AG04449 (cell line): ENCODE data around the gene INTS6L.

ENCODE experiments used
- CTCF ChIA-PET: fragments of 350-600 bp; formaldehyde crosslinking; extraction: SDS; loops from one replicate; lab custom pipeline; 2021; ENCODE audit warnings: antibody characterized with exemption; lab: Yijun Ruan, JAX
- POLR2A ChIA-PET: fragments of 400-600, 350-600 bp; formaldehyde crosslinking; extraction: SDS; loops from one replicate; lab custom pipeline; 2020; ENCODE audit warnings: antibody characterized with exemption, inconsistent platforms; lab: Yijun Ruan, JAX
- DNase-seq: peaks from one replicate; pipeline ENCODE4 v3.0.0-alpha.2; 2010; ENCODE audit warnings: low read depth, low spot score
- H3K4me3 ChIP-seq: 2 replicates; pipeline ENCODE4 v1.5.1; 2011; ENCODE audit warnings: low read depth, mild to moderate bottlenecking, control low read depth, low read length
- TF ChIP-seq, protein P1 (sequence below): IDR thresholded peaks from one replicate; pipeline ENCODE4 v1.5.1; 2011; ENCODE audit warnings: mild to moderate bottlenecking, moderate library complexity, low read length, control low read depth, inconsistent platforms; ENCODE audit not compliant: insufficient read depth; ENCODE audit errors: missing control alignments

The INTS6L gene

DNA sequence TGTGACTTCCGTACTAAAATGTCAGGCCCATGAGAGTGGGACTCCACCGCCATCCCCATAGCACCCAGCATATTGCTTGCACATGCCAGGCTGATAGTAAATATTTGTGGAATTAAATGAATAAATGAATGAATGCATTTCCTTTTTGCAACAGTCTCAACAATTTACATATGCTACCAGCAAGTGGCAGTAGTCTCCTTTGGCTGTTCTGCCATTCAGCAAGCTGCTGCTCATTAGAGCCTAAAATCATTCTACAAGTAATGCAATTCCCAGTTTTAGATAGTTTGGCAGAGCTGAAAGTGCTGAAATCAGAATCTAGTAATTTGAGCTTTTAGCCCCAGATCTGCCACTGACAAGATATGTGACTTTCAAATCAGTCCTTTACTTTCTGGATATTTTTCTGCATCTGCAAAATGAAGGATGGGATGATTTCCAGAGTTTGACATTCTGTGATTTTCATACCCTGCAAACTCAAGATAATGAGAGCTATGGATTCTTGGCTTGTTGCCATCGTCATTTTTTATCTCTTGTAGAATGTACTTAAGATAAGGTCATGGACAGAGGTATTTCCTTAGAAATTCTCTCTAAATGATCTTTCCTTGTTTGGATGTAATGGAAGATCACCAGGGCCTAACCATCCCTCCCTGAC lies 35.7 kb upstream of the INTS6L start:
- TF ChIP-seq, protein P1, sequence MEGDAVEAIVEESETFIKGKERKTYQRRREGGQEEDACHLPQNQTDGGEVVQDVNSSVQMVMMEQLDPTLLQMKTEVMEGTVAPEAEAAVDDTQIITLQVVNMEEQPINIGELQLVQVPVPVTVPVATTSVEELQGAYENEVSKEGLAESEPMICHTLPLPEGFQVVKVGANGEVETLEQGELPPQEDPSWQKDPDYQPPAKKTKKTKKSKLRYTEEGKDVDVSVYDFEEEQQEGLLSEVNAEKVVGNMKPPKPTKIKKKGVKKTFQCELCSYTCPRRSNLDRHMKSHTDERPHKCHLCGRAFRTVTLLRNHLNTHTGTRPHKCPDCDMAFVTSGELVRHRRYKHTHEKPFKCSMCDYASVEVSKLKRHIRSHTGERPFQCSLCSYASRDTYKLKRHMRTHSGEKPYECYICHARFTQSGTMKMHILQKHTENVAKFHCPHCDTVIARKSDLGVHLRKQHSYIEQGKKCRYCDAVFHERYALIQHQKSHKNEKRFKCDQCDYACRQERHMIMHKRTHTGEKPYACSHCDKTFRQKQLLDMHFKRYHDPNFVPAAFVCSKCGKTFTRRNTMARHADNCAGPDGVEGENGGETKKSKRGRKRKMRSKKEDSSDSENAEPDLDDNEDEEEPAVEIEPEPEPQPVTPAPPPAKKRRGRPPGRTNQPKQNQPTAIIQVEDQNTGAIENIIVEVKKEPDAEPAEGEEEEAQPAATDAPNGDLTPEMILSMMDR, result peak; percentile 42
- no peak overlapping the region for H3K4me3 ChIP-seq
- ChIA-PET POLR2A (no interaction called here), CTCF (interaction anchor here (0.8 to 2.0 kb wide), 10 partner anchors 8 to 448 kb away, joined by 3 to 9 read pairs (median 4); no protein-coding TSS in a partner anchor)
- DNase-seq, result peak; percentile 3

DNA sequence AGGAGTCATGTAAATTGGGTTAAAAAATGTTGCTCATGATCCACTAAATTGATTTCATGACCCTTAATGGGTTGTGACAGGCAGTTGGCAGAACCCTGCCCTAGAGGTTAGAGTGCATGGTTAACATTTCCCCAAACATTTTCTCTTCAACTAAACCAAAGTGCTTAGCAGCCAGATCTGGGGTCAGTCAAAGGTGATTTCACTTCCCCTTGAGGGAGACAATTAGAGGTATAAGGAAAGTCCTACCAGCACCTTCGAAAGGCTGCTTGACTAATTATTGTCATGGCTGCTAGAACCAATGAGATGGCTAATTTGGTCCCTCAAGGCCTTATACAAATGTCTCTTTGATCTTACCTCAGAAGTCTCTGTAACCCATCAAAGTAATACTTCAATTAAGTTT lies 30.9 kb upstream of the INTS6L start:
- TF ChIP-seq, protein P1, result no peak
- CTCF ChIA-PET, result no interaction called here
- H3K4me3 ChIP-seq, result no peak overlapping the region
- POLR2A ChIA-PET, result no interaction called here
- DNase-seq, result no peak

DNA sequence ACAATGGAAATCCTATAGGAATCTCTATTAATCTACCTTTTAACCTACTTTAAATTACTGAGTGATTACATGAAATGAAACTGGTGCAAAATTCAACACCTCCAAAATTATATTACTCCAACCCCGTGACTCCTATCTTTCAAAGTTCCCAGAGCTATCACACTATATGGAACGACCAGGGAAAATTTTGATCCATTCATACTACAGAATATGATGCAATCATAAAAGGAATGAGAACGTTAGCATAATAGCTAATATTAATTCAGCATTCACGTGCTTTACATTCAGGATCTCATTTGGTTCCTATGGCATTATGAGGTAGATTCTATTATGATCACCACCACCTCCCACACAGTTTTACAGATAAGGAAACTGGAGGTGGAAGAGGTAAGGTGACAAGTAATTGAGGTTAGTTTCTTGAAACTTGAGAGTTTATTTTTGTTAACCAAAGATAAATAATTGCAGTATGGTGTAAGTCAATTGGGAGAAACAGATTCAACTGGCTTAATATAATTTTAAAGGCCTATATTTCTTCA lies 29.4 kb upstream of the INTS6L start:
- CTCF ChIA-PET, result no interaction called here
- DNase-seq, result no peak
- TF ChIP-seq, protein P1, result no peak
- H3K4me3 ChIP-seq, result no peak overlapping the region
- POLR2A ChIA-PET, result no interaction called here

DNA sequence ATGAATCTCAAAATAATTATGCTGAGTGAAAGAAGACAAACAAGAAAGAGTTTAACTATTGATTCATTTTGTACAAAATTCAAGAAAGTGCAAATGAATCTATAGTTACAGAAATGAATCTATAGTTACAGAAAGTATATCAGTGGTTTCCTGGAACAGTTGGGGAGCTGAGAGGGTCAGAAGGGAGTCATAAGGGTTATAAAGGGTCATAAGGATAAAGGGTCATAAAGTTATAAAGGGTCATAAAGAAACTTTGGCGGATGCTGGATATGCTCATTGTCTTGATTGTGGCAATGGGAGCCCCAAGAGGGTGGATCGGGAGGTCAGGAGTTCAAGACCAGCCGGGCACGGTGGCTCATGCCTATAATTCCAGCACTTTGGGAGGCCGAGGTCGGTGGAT lies 26.0 kb upstream of the INTS6L start:
- DNase-seq, result no peak
- ChIA-PET POLR2A (no interaction called here), CTCF (no interaction called here)
- no peak overlapping the region for H3K4me3 ChIP-seq
- TF ChIP-seq, protein P1, result no peak

DNA sequence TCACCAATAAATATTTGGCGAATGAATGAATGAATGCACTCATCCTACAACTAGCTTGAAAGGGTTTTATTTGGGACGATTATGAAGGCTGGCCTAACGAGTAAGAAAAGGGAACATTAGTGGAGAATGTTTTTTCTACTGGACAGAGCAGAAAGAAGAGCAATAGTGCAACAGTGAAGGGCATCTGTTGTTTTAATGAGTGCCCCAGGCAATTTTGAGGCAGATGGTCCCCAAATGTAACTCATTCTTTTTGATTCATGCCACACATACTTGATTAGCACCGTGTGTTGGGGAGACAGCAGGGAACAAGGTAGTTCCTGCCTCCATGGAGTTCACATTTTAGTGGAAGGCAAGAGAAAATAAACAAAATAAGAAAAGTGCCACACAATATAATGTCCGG lies 22.7 kb upstream of the INTS6L start:
- no peak for DNase-seq
- H3K4me3 ChIP-seq, result no peak overlapping the region
- ChIA-PET POLR2A (no interaction called here), CTCF (no interaction called here)
- TF ChIP-seq, protein P1, result no peak

DNA sequence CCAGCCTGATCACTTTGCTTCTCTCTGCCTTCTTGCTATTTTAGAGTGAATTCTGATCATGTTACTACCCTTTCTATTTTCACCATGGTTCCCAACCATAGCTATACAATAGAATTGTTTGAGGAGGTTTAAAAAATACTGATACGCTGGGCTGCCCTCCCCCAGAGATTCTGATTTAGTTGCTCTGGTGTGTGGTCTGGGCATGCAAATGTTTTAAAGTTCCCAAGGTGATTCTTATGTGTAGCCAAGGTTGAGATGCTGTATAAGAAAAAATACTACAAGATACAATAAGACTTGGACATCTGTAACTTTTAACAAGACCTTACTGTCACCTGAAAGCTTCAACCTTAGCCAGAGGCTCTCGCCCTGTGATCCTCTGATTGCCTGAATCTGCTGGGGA lies 22.2 kb upstream of the INTS6L start:
- ChIA-PET CTCF (no interaction called here), POLR2A (no interaction called here)
- TF ChIP-seq, protein P1, result no peak
- H3K4me3 ChIP-seq, result no peak overlapping the region
- no peak for DNase-seq
